ENCODE data around the gene CD7. TPM values are rescaled to one million over a fixed set of nuclear protein-coding genes. Genes with fewer than 3 reads are reported as not detected.

CD7 gene
- total and polyA plus RNA-seq, 9 of the 15 experiments (the other 6 are each of a cell fraction or from before 2014, with no cell fraction given), result 0.21 to 0.35 TPM; not detected in 7

DNA sequence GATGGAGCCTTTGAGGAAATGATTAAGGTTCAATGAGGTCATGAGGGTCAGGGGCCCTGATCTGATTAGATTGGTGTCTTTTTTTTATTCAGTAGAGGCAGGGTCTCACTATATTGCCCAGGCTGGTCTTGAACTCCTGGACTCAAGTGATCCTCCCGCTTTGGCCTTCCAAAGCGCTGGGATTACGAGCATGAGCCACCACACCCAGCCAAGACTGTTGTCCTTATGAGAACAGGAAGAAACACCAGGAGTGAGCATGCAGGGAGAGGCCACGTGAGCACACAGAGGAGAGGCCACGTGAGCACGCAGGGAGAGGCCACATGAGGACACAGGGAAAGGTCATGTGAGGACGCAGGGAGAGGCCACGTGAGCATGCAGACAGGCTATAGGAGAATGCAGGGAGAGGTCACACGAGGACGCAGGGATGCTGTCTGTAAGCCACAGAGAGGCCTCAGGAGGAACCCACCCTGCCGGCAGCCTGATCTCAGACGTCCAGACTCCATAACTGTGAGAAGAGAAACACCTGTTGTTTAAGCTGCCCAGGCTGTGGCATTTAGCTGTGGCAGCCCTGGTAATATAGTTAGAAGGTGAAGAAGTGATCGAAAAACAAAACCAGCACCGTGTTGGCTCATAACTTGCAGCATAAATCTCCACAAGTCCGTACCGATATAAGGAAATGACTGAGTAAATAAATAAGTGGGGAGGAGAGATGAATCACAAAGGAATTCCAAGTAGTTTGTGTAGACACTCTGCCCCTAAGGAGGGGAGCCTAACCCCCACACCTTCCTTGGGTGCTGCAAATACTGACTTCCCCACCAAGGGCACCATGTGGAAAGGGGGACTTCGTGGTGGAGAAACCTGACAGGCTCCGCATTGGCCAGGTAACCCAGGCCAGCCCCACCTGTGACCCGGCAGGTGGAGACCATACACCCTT, 29.3 kb downstream of the CD7 start (continued):
- TF ChIP-seq TCFL5 (CRISPR knock-in tag; conservative IDR thresholded peaks at IDR 0.05), result no peak
- 0 out of 2 replicates have a peak, but pooled peaks have one; percentile 5 for TF ChIP-seq PTBP1 (IDR thresholded peaks at IDR 0.05; ENCODE audit: low read depth, low read length)
- peak; percentile 54 to 81; a peak in 3 of 4 replicates for TF ChIP-seq TRIM24 (IDR thresholded peaks at IDR 0.05)
- TF ChIP-seq TSC22D4 (tag; IDR thresholded peaks at IDR 0.05), result no peak
- no peak for TF ChIP-seq ZFP36 (IDR thresholded peaks at IDR 0.05; ENCODE audit: low read depth, low read length, partially characterized antibody)
- TF ChIP-seq HNRNPL (IDR thresholded peaks at IDR 0.05; ENCODE audit: low read depth, low read length), result no peak
- no peak for TF ChIP-seq MCM5 (IDR thresholded peaks at IDR 0.05; ENCODE audit: low read depth)
- TF ChIP-seq BCL6 (CRISPR knock-in tag; IDR thresholded peaks at IDR 0.05), result no peak
- TF ChIP-seq, protein P1, sequence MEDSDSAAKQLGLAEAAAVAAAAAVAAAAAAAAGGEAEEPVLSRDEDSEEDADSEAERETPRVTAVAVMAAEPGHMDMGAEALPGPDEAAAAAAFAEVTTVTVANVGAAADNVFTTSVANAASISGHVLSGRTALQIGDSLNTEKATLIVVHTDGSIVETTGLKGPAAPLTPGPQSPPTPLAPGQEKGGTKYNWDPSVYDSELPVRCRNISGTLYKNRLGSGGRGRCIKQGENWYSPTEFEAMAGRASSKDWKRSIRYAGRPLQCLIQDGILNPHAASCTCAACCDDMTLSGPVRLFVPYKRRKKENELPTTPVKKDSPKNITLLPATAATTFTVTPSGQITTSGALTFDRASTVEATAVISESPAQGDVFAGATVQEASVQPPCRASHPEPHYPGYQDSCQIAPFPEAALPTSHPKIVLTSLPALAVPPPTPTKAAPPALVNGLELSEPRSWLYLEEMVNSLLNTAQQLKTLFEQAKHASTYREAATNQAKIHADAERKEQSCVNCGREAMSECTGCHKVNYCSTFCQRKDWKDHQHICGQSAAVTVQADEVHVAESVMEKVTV (CRISPR knock-in tag; IDR thresholded peaks at IDR 0.05), result no peak
- TF ChIP-seq YY1 (IDR thresholded peaks at IDR 0.05; ENCODE audit: borderline replicate concordance in 1 of 3, control insufficient read depth in 1 of 3, extremely low read depth in 1 of 3, insufficient read depth in 3 of 3, insufficient read length in 1 of 3, insufficient replicate concordance in 2 of 3, low read depth in 1 of 3, low read length in 2 of 3), result peak in 1 of 3 experiments; percentile 21
- TF ChIP-seq, protein P2, sequence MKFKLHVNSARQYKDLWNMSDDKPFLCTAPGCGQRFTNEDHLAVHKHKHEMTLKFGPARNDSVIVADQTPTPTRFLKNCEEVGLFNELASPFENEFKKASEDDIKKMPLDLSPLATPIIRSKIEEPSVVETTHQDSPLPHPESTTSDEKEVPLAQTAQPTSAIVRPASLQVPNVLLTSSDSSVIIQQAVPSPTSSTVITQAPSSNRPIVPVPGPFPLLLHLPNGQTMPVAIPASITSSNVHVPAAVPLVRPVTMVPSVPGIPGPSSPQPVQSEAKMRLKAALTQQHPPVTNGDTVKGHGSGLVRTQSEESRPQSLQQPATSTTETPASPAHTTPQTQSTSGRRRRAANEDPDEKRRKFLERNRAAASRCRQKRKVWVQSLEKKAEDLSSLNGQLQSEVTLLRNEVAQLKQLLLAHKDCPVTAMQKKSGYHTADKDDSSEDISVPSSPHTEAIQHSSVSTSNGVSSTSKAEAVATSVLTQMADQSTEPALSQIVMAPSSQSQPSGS (CRISPR knock-in tag; IDR thresholded peaks at IDR 0.05), result no peak
- no peak for TF ChIP-seq ZNF124 (CRISPR knock-in tag; IDR thresholded peaks at IDR 0.05)
- no peak for TF ChIP-seq EGR1 (conservative IDR thresholded peaks at IDR 0.05)
- TF ChIP-seq NFRKB (IDR thresholded peaks at IDR 0.05; ENCODE audit: low read depth), result 0 out of 2 replicates have a peak, but pooled peaks have one; percentile 70
- TF ChIP-seq, protein P3, sequence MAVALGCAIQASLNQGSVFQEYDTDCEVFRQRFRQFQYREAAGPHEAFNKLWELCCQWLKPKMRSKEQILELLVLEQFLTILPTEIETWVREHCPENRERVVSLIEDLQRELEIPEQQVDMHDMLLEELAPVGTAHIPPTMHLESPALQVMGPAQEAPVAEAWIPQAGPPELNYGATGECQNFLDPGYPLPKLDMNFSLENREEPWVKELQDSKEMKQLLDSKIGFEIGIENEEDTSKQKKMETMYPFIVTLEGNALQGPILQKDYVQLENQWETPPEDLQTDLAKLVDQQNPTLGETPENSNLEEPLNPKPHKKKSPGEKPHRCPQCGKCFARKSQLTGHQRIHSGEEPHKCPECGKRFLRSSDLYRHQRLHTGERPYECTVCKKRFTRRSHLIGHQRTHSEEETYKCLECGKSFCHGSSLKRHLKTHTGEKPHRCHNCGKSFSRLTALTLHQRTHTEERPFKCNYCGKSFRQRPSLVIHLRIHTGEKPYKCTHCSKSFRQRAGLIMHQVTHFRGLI (CRISPR knock-in tag; IDR thresholded peaks at IDR 0.05), result no peak
- 0 out of 2 replicates have a peak, but pooled peaks have one; percentile 20 for TF ChIP-seq SMAD3 (CRISPR knock-in tag; conservative IDR thresholded peaks at IDR 0.05)
- no peak for TF ChIP-seq ZNF140 (CRISPR knock-in tag; IDR thresholded peaks at IDR 0.05)
- TF ChIP-seq, protein P4, sequence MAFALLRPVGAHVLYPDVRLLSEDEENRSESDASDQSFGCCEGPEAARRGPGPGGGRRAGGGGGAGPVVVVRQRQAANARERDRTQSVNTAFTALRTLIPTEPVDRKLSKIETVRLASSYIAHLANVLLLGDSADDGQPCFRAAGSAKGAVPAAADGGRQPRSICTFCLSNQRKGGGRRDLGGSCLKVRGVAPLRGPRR (CRISPR knock-in tag; IDR thresholded peaks at IDR 0.05), result peak; percentile 63; the same call in 1 of the 2 replicates
- no peak for TF ChIP-seq FOXA1 (IDR thresholded peaks at IDR 0.05; ENCODE audit: borderline replicate concordance)
- peak; percentile 70; the same call in 1 of the 2 replicates for TF ChIP-seq MECOM (CRISPR knock-in tag; IDR thresholded peaks at IDR 0.05)
- TF ChIP-seq CREM (IDR thresholded peaks at IDR 0.05; ENCODE audit: low read depth), result peak; percentile 86
- no peak for TF ChIP-seq ZNF184 (CRISPR knock-in tag; IDR thresholded peaks at IDR 0.05)
- TF ChIP-seq RBM39 (optimal IDR thresholded peaks at IDR 0.05; ENCODE audit: low read depth, low read length), result no peak
- TF ChIP-seq NONO (IDR thresholded peaks at IDR 0.05; ENCODE audit: low read depth in 2 of 2, low read length in 1 of 2), result 0 out of 4 replicates have a peak, but pooled peaks of 1 of the 2 experiments have one; percentile 69

Data from K562 (cell line).